Measurements from ENCODE around the gene ARHGAP10. TPM values are rescaled to one million over a fixed set of nuclear protein-coding genes. Genes with fewer than 3 reads are reported as not detected.
"Not testable (repeated sequence)": the region's sequence is repeated elsewhere in the genome, so short reads cannot be mapped to it uniquely, and the experiment has no call there.

Gene ARHGAP10
- total RNA-seq, 2 experiments from 2014 or later: 6.1 to 6.2 TPM

GRCh38 chr4:147786531-147786930 lies 54.6 kb downstream of the ARHGAP10 start:
- no peak overlapping the region for H3K27ac Mint-ChIP-seq
- no peaks in the 10 kb centered on the region for H3K9me3 Mint-ChIP-seq (ENCODE audit: low read depth)
- intact Hi-C loops (cut with DNase I, micrococcal nuclease): no loop called here
- H3K27me3 Mint-ChIP-seq: no peaks in the 10 kb centered on the region
- no peak overlapping the region for H3K4me3 Mint-ChIP-seq
- POLR2A ChIA-PET: no interaction called here
- H3K4me1 Mint-ChIP-seq: peaks cover 27% of the 10 kb centered on the region
- CTCF ChIA-PET: interaction anchor here (0.5 to 3.5 kb wide), 2 partner anchors 18 to 80 kb away, joined by 7 to 21 read pairs; no protein-coding TSS in a partner anchor
- ATAC-seq: no peak
- no peak for DNase-seq
- no peaks in the 10 kb centered on the region for H3K36me3 Mint-ChIP-seq (ENCODE audit: low read depth)

GRCh38 chr4:147787204-147787603 lies 55.3 kb downstream of the ARHGAP10 start:
- ChIA-PET CTCF (interaction anchor here (0.6 to 3.5 kb wide), 3 partner anchors 68 to 87 kb away, joined by 3 to 21 read pairs (median 3); no protein-coding TSS in a partner anchor), POLR2A (no interaction called here)
- Mint-ChIP-seq H3K4me1 (peaks cover 27% of the 10 kb centered on the region), H3K27ac (no peak overlapping the region), H3K27me3 (no peaks in the 10 kb centered on the region), H3K4me3 (no peak overlapping the region), H3K9me3 (ENCODE audit: low read depth) (no peaks in the 10 kb centered on the region), H3K36me3 (ENCODE audit: low read depth) (no peaks in the 10 kb centered on the region)
- DNase-seq (no peak), ATAC-seq (peak; percentile 62)
- intact Hi-C loops (cut with DNase I, micrococcal nuclease): no loop called here

GRCh38 chr4:147788791-147789190 lies 56.9 kb downstream of the ARHGAP10 start:
- ChIA-PET CTCF (interaction anchor here (1.0 to 3.5 kb wide), 3 partner anchors 21 to 78 kb away, joined by 3 to 21 read pairs (median 4); no protein-coding TSS in a partner anchor), POLR2A (no interaction called here)
- Mint-ChIP-seq H3K27ac (no peak overlapping the region), H3K4me3 (no peak overlapping the region), H3K9me3 (ENCODE audit: low read depth) (no peaks in the 10 kb centered on the region), H3K4me1 (peaks cover 41% of the 10 kb centered on the region), H3K27me3 (no peaks in the 10 kb centered on the region), H3K36me3 (ENCODE audit: low read depth) (no peaks in the 10 kb centered on the region)
- intact Hi-C loops (cut with DNase I, micrococcal nuclease): no loop called here
- ATAC-seq: no peak
- DNase-seq: no peak

GRCh38 chr4:147789596-147789995 lies 57.7 kb downstream of the ARHGAP10 start:
- peaks cover 49% of the 10 kb centered on the region for H3K4me1 Mint-ChIP-seq
- intact Hi-C loops (cut with DNase I, micrococcal nuclease): no loop called here

GRCh38 chr4:147790412-147790811 lies 58.5 kb downstream of the ARHGAP10 start:
- Mint-ChIP-seq H3K36me3 (ENCODE audit: low read depth) (no peaks in the 10 kb centered on the region), H3K27me3 (no peaks in the 10 kb centered on the region), H3K27ac (no peak overlapping the region), H3K4me1 (peaks cover 51% of the 10 kb centered on the region), H3K9me3 (ENCODE audit: low read depth) (no peaks in the 10 kb centered on the region), H3K4me3 (no peak overlapping the region)
- ChIA-PET POLR2A (no interaction called here), CTCF (no interaction called here)
- ATAC-seq (no peak), DNase-seq (no peak)
- intact Hi-C loops (cut with DNase I, micrococcal nuclease): no loop called here

More at GRCh38 chr4:147789596-147789995, 57.7 kb downstream of the ARHGAP10 start:
- CTCF ChIA-PET: interaction anchor here (1.0 kb wide), 1 partner anchor 78 kb away, joined by 3 read pairs; no protein-coding TSS in a partner anchor
- ATAC-seq: no peak
- POLR2A ChIA-PET: no interaction called here
- no peak overlapping the region for H3K4me3 Mint-ChIP-seq
- no peak for DNase-seq
- H3K27ac Mint-ChIP-seq: no peak overlapping the region
- no peaks in the 10 kb centered on the region for H3K9me3 Mint-ChIP-seq (ENCODE audit: low read depth)
- no peaks in the 10 kb centered on the region for H3K27me3 Mint-ChIP-seq
- H3K36me3 Mint-ChIP-seq (ENCODE audit: low read depth): no peaks in the 10 kb centered on the region

GRCh38 chr4:147791341-147791740 lies 59.5 kb downstream of the ARHGAP10 start:
- Mint-ChIP-seq H3K9me3 (ENCODE audit: low read depth) (no peaks in the 10 kb centered on the region), H3K4me3 (no peak overlapping the region), H3K4me1 (peaks cover 44% of the 10 kb centered on the region), H3K36me3 (ENCODE audit: low read depth) (no peaks in the 10 kb centered on the region), H3K27ac (no peak overlapping the region), H3K27me3 (no peaks in the 10 kb centered on the region)
- ATAC-seq (no peak), DNase-seq (no peak)
- intact Hi-C loops (cut with DNase I, micrococcal nuclease): no loop called here
- ChIA-PET POLR2A (interaction anchor here (1.1 kb wide), 1 partner anchor 107 kb away, joined by 3 read pairs; the partner anchor contains the start of gene PRMT9), CTCF (interaction anchor here (1.3 kb wide), 1 partner anchor 23 kb away, joined by 3 read pairs; no protein-coding TSS in a partner anchor)

- H3K4me3 Mint-ChIP-seq: peak overlapping the region; percentile 70
These were observed 60.0 kb downstream of the ARHGAP10 start for GRCh38 chr4:147791865-147792264.

GRCh38 chr4:147793569-147794313 lies 61.9 kb downstream of the ARHGAP10 start:
- intact Hi-C loops (cut with DNase I, micrococcal nuclease): loop anchor here (1.0 to 2.0 kb wide), 3 partner anchors 24 to 61 kb away; partner anchors contain the start of gene ARHGAP10 (in 2 of the 2)
- peak overlapping the region; percentile 13 for H3K4me3 Mint-ChIP-seq
- peaks cover 34% of the 10 kb centered on the region for H3K4me1 Mint-ChIP-seq
- H3K27ac Mint-ChIP-seq: peak overlapping the region; percentile 77
- DNase-seq: peak; percentile 28
- ChIA-PET CTCF (interaction anchor here (0.5 to 1.1 kb wide), 3 partner anchors 25 to 116 kb away, joined by 3 to 4 read pairs (median 4); no protein-coding TSS in a partner anchor), POLR2A (interaction anchor here (0.7 kb wide), 1 partner anchor 350 kb away, joined by 4 read pairs; no protein-coding TSS in a partner anchor)
- H3K36me3 Mint-ChIP-seq (ENCODE audit: low read depth): no peaks in the 10 kb centered on the region
- H3K27me3 Mint-ChIP-seq: no peaks in the 10 kb centered on the region
- peak; percentile 71 for ATAC-seq
- no peaks in the 10 kb centered on the region for H3K9me3 Mint-ChIP-seq (ENCODE audit: low read depth)

More at GRCh38 chr4:147791865-147792264, 60.0 kb downstream of the ARHGAP10 start:
- no peak for DNase-seq
- intact Hi-C loops (cut with DNase I, micrococcal nuclease): loop anchor here in 1 of 2 experiments (2.0 kb wide), 1 partner anchor 59 kb away; the partner anchor contains the start of gene ARHGAP10
- ChIA-PET CTCF (interaction anchor here (1.3 kb wide), 1 partner anchor 24 kb away, joined by 3 read pairs; no protein-coding TSS in a partner anchor), POLR2A (interaction anchor here (1.1 kb wide), 1 partner anchor 108 kb away, joined by 3 read pairs; the partner anchor contains the start of gene PRMT9)
- Mint-ChIP-seq H3K9me3 (ENCODE audit: low read depth) (no peaks in the 10 kb centered on the region), H3K27ac (no peak overlapping the region), H3K36me3 (ENCODE audit: low read depth) (no peaks in the 10 kb centered on the region), H3K27me3 (no peaks in the 10 kb centered on the region), H3K4me1 (peaks cover 41% of the 10 kb centered on the region)
- ATAC-seq: no peak

- ChIA-PET CTCF (interaction anchor here (1.1 kb wide), 1 partner anchor 73 kb away, joined by 4 read pairs; no protein-coding TSS in a partner anchor), POLR2A (interaction anchor here (0.7 kb wide), 1 partner anchor 351 kb away, joined by 4 read pairs; no protein-coding TSS in a partner anchor)
- Mint-ChIP-seq H3K27ac (peak overlapping the region; percentile 77), H3K4me3 (peak overlapping the region; percentile 13), H3K36me3 (ENCODE audit: low read depth) (no peaks in the 10 kb centered on the region), H3K27me3 (no peaks in the 10 kb centered on the region), H3K4me1 (peaks cover 36% of the 10 kb centered on the region), H3K9me3 (ENCODE audit: low read depth) (no peaks in the 10 kb centered on the region)
- intact Hi-C loops (cut with DNase I, micrococcal nuclease): loop anchor here (1.0 to 2.0 kb wide), 3 partner anchors 25 to 61 kb away; partner anchors contain the start of gene ARHGAP10 (in 1 of the 2)
- peak; percentile 88 for ATAC-seq
- DNase-seq: no peak
These were observed 62.4 kb downstream of the ARHGAP10 start for GRCh38 chr4:147794314-147794680.

- intact Hi-C loops (cut with DNase I, micrococcal nuclease): loop anchor here (1.0 to 2.0 kb wide), 3 partner anchors 26 to 62 kb away; partner anchors contain the start of gene ARHGAP10 (in 1 of the 2)
- H3K27ac Mint-ChIP-seq: no peak overlapping the region
These were observed 63.0 kb downstream of the ARHGAP10 start for GRCh38 chr4:147794787-147795413.

GRCh38 chr4:147799057-147799456 lies 67.2 kb downstream of the ARHGAP10 start:
- DNase-seq; H3K27ac Mint-ChIP-seq; H3K36me3 Mint-ChIP-seq (ENCODE audit: low read depth); H3K27me3 Mint-ChIP-seq; CTCF ChIA-PET; ATAC-seq; intact Hi-C loops (cut with DNase I, micrococcal nuclease); H3K4me3 Mint-ChIP-seq; H3K9me3 Mint-ChIP-seq (ENCODE audit: low read depth); POLR2A ChIA-PET: not testable (repeated sequence)
- H3K4me1 Mint-ChIP-seq: peaks cover 28% of the 10 kb centered on the region

More at GRCh38 chr4:147794787-147795413, 63.0 kb downstream of the ARHGAP10 start:
- Mint-ChIP-seq H3K9me3 (ENCODE audit: low read depth) (no peaks in the 10 kb centered on the region), H3K36me3 (ENCODE audit: low read depth) (no peaks in the 10 kb centered on the region), H3K27me3 (no peaks in the 10 kb centered on the region), H3K4me1 (peaks cover 42% of the 10 kb centered on the region), H3K4me3 (no peak overlapping the region)
- DNase-seq (no peak), ATAC-seq (peak; percentile 65)
- ChIA-PET POLR2A (no interaction called here), CTCF (interaction anchor here (1.1 to 2.1 kb wide), 2 partner anchors 9 to 71 kb away, joined by 3 to 7 read pairs; no protein-coding TSS in a partner anchor)
